Spleen (tissue), 7 donors: ENCODE results near the gene CASP9.

ENCODE experiments used
- CTCF ChIP-seq, 11 experiments: fragments of 200-600 bp in 7 of 11; fragments of 450-650 bp in 4 of 11; sonication (generic) in 4 of 11; IDR thresholded peaks in 8 of 11; conservative IDR thresholded peaks in 3 of 11; 1 replicate in 7 of 11; 2 replicates in 4 of 11; pipeline versions ENCODE4 v1.4.0 to v1.8.0; 2016 to 2021; ENCODE audit warnings: antibody characterized with exemption in 11 of 11, inconsistent platforms in 4 of 11, mild to moderate bottlenecking in 1 of 11
- POLR2A ChIP-seq, 3 donors: fragments of 450-650 bp; IDR thresholded peaks; one replicate each; pipeline ENCODE4 v1.5.1; 2017; ENCODE audit warnings: antibody characterized with exemption in 3 of 3, mild to moderate bottlenecking in 1 of 3
- POLR2AphosphoS5 ChIP-seq, 3 donors: sonication (generic); formaldehyde crosslinking; IDR thresholded peaks; one replicate each; pipeline ENCODE4 v1.5.1; 2017; ENCODE audit warnings: antibody characterized with exemption in 3 of 3
- donor health status: DM: no; HTN: no; CAD: no; lungs with moderate emphysema.
- donor health status: DM: no; HTN: no; CAD: no.
- donor health status: DM: no; HTN: no; CAD: no.

- TF ChIP-seq POLR2A (IDR thresholded peaks at IDR 0.05) (peak in 2 of 3 donors; percentile 26 to 50), CTCF (IDR thresholded peaks at IDR 0.05 in 8 of 11, conservative IDR thresholded peaks at IDR 0.05 in 3 of 11) (peak in 7 of 11 experiments; percentile 17 to 61 (median 46)), POLR2AphosphoS5 (IDR thresholded peaks at IDR 0.05) (peak; percentile 94 to 96 (median 96))
Measured at GRCh38 chr1:15526490-15527339, 2.7 kb upstream of the CASP9 start, which contains the start of gene DNAJC16.
